ENCODE results near the gene ANGPT4. TPM values are rescaled to one million over a fixed set of nuclear protein-coding genes. Genes with fewer than 3 reads are reported as not detected.

ANGPT4 gene
- total RNA-seq, result not detected

GRCh38 chr20:916125-916799 is at the start of gene ANGPT4:
Gene ANGPT4 (minus strand): TSS chr20:916334. CDS start chr20:916214, 120 bp downstream.
- no peak for DNase-seq

- DNase-seq, result no peak
Observed at GRCh38 chr20:963795-964194, 47.7 kb upstream of the ANGPT4 start.

GRCh38 chr20:962683-963082 is 46.5 kb upstream of the ANGPT4 start:
- no peak for DNase-seq

- DNase-seq, result no peak
Observed at GRCh38 chr20:962223-962622, 46.1 kb upstream of the ANGPT4 start.

- DNase-seq, result no peak
Observed at GRCh38 chr20:961768-962167, 45.6 kb upstream of the ANGPT4 start.

GRCh38 chr20:959996-960615 is 44.0 kb upstream of the ANGPT4 start:
- no peak for DNase-seq

GRCh38 chr20:958936-959815 is 43.0 kb upstream of the ANGPT4 start:
- no peak for DNase-seq

- no peak for DNase-seq
Observed at GRCh38 chr20:957544-957943, 41.4 kb upstream of the ANGPT4 start.

- DNase-seq, result peak; percentile 59
Observed at GRCh38 chr20:956330-956951, 40.3 kb upstream of the ANGPT4 start.

- no peak for DNase-seq
Observed at GRCh38 chr20:955656-956055, 39.5 kb upstream of the ANGPT4 start.

GRCh38 chr20:955111-955510 is 39.0 kb upstream of the ANGPT4 start:
- DNase-seq, result no peak

GRCh38 chr20:953742-954141 is 37.6 kb upstream of the ANGPT4 start:
- no peak for DNase-seq

GRCh38 chr20:952196-952795 is 36.2 kb upstream of the ANGPT4 start:
- DNase-seq, result no peak

GRCh38 chr20:951384-952169 is 35.4 kb upstream of the ANGPT4 start:
- DNase-seq, result no peak

GRCh38 chr20:949717-950116 is 33.6 kb upstream of the ANGPT4 start:
- no peak for DNase-seq

- DNase-seq, result no peak
Observed at GRCh38 chr20:946826-947225, 30.7 kb upstream of the ANGPT4 start.

- DNase-seq, result no peak
Observed at GRCh38 chr20:945841-946240, 29.7 kb upstream of the ANGPT4 start.

GRCh38 chr20:944774-945410 is 28.8 kb upstream of the ANGPT4 start:
- no peak for DNase-seq

- no peak for DNase-seq
Observed at GRCh38 chr20:944148-944547, 28.0 kb upstream of the ANGPT4 start.

- no peak for DNase-seq
Observed at GRCh38 chr20:942611-943010, 26.5 kb upstream of the ANGPT4 start.

- no peak for DNase-seq
Observed at GRCh38 chr20:940926-941325, 24.8 kb upstream of the ANGPT4 start.
